CD14-positive monocyte (primary cell): Measurements from ENCODE around the gene CDH12. TPM values are rescaled to one million over a fixed set of nuclear protein-coding genes. Genes with fewer than 3 reads are reported as not detected.

Experiments
- DNase-seq, 3 donors: peaks; one replicate each; pipeline ENCODE4 v3.0.0-alpha.2; 2011 to 2022
- H2AFZ ChIP-seq: 2 replicates; pipeline ENCODE4 v1.6.0; 2012; ENCODE audit warnings: mild to moderate bottlenecking, low read depth, low read length, inconsistent platforms; ENCODE audit not compliant: insufficient read depth, poor library complexity, severe bottlenecking
- H3K27ac ChIP-seq, 2 donors: 1 replicate in 1 of 2; 2 replicates in 1 of 2; pipeline ENCODE4 v1.5.1; 2012 to 2013; ENCODE audit warnings: low read length in 2 of 2, control low read depth in 1 of 2, inconsistent platforms in 1 of 2, low read depth in 1 of 2, mild to moderate bottlenecking in 1 of 2
- H3K27me3 ChIP-seq, 2 donors: one replicate each; pipeline versions ENCODE4 v1.6.0 to v1.6.1; 2011 to 2013; ENCODE audit warnings: low read length in 2 of 2; ENCODE audit not compliant: control insufficient read depth in 2 of 2, insufficient read depth in 2 of 2
- H3K36me3 ChIP-seq, 2 donors: replicated peaks in 1 of 2; 1 replicate in 1 of 2; 2 replicates in 1 of 2; pipeline versions ENCODE4 v1.5.1 to v1.6.1; 2012 to 2013; ENCODE audit warnings: low read length in 2 of 2, control low read depth in 1 of 2, inconsistent platforms in 1 of 2, mild to moderate bottlenecking in 1 of 2; ENCODE audit not compliant: insufficient read depth in 2 of 2, control insufficient read depth in 1 of 2
- H3K4me1 ChIP-seq, 2 donors: 1 replicate in 1 of 2; 2 replicates in 1 of 2; pipeline versions ENCODE4 v1.5.1 to v1.6.1; 2012 to 2013; ENCODE audit warnings: low read length in 2 of 2, control low read depth in 1 of 2, inconsistent platforms in 1 of 2, mild to moderate bottlenecking in 1 of 2, moderate library complexity in 1 of 2; ENCODE audit not compliant: insufficient read depth in 2 of 2, control insufficient read depth in 1 of 2
- H3K4me2 ChIP-seq: replicated peaks from 2 replicates; pipeline ENCODE3; 2012; ENCODE audit warnings: low read length, moderate library complexity, mild to moderate bottlenecking; ENCODE audit not compliant: poor library complexity, severe bottlenecking; ENCODE audit errors: extremely low read depth
- H3K4me3 ChIP-seq, 3 experiments: fragments of 200-600 bp in 1 of 3; sonication (generic) in 1 of 3; replicated peaks in 1 of 3; 1 replicate in 2 of 3; 2 replicates in 1 of 3; pipeline ENCODE4 v1.5.1; 2011 to 2013; ENCODE audit warnings: low read length in 3 of 3, mild to moderate bottlenecking in 3 of 3, control low read depth in 2 of 3, low read depth in 2 of 3, inconsistent platforms in 1 of 3, moderate library complexity in 1 of 3
- H3K79me2 ChIP-seq: 2 replicates; pipeline ENCODE4 v1.6.0; 2012; ENCODE audit warnings: mild to moderate bottlenecking, control low read depth, inconsistent platforms, low read length, moderate library complexity; ENCODE audit not compliant: insufficient read depth
- H3K9ac ChIP-seq: 2 replicates; pipeline ENCODE4 v1.6.0; 2017; ENCODE audit warnings: low read length, mild to moderate bottlenecking; ENCODE audit not compliant: insufficient read depth, poor library complexity, severe bottlenecking
- H3K9me3 ChIP-seq, 2 donors: replicated peaks in 1 of 2; 1 replicate in 1 of 2; 2 replicates in 1 of 2; pipeline versions ENCODE4 v1.5.1 to v1.6.1; 2012 to 2013; ENCODE audit warnings: low read length in 2 of 2, control low read depth in 1 of 2; ENCODE audit not compliant: control insufficient read depth in 1 of 2, insufficient read depth in 1 of 2
- H4K20me1 ChIP-seq: 2 replicates; pipeline ENCODE4 v1.6.0; 2012; ENCODE audit warnings: mild to moderate bottlenecking, low read length, control low read depth, moderate library complexity; ENCODE audit not compliant: insufficient read depth
- H3K27ac Mint-ChIP-seq, 7 donors: one replicate each; pipeline ENCODE4 v1.8.0; 2020; ENCODE audit warnings: mild to moderate bottlenecking in 7 of 7, mixed read lengths in 7 of 7, moderate library complexity in 6 of 7, inconsistent platforms in 2 of 7
- H3K27me3 Mint-ChIP-seq, 3 donors: one replicate each; pipeline ENCODE4 v1.8.0; 2021 to 2022; ENCODE audit warnings: low read depth in 3 of 3, mild to moderate bottlenecking in 3 of 3, mixed read lengths in 3 of 3, moderate library complexity in 3 of 3, inconsistent platforms in 1 of 3
- H3K36me3 Mint-ChIP-seq, 2 donors: one replicate each; pipeline ENCODE4 v1.8.0; 2020; ENCODE audit warnings: mixed read lengths in 2 of 2, inconsistent platforms in 1 of 2, mild to moderate bottlenecking in 1 of 2
- H3K4me1 Mint-ChIP-seq: one replicate; pipeline ENCODE4 v1.8.0; 2020; ENCODE audit warnings: mild to moderate bottlenecking, mixed read lengths
- H3K4me3 Mint-ChIP-seq, 2 donors: one replicate each; pipeline ENCODE4 v1.8.0; 2020; ENCODE audit warnings: mild to moderate bottlenecking in 2 of 2, mixed read lengths in 2 of 2, moderate library complexity in 1 of 2
- H3K9me3 Mint-ChIP-seq, 7 donors: one replicate each; pipeline ENCODE4 v1.8.0; 2020 to 2022; ENCODE audit warnings: mixed read lengths in 7 of 7, mild to moderate bottlenecking in 6 of 7, moderate library complexity in 6 of 7, inconsistent platforms in 2 of 7
- CTCF ChIP-seq: fragments of 200-600 bp; IDR thresholded peaks from one replicate; pipeline ENCODE4 v1.8.0; 2022; ENCODE audit warnings: antibody characterized with exemption, mild to moderate bottlenecking
- WGBS: methylation state at CpG from one replicate; pipeline ENCODE4 v1.1.5; 2013; ENCODE audit warnings: missing lambda C conversion rate; ENCODE audit not compliant: insufficient coverage; 5-methylcytosine and 5-hydroxymethylcytosine counted together
- intact Hi-C, 2 donors: fragments of 100-400 bp; cut with micrococcal nuclease; formaldehyde crosslinking; loops; one replicate each; pipeline versions ENCODE4 v1.15.0 to v1.15.1; 2023
- polyA plus RNA-seq, 3 donors: library from polyadenylated mRNA; depleted of rRNA in 1 of 3; unstranded in 2 of 3; stranded (reverse) in 1 of 3; fragments of 300-500 nt in 2 of 3; fragments of >200 nt in 1 of 3; fragmentation: Illumina TruSeq in 2 of 3; gene quantifications; 1 replicate in 2 of 3; 2 replicates in 1 of 3; pipeline ENCODE4 v1.2.3, GENCODE V29; 2012 to 2021

The CDH12 gene
- polyA plus RNA-seq, 3 donors = not detected

- intact Hi-C loops = no loop called here
- H3K4me1 ChIP-seq = no peaks in the 10 kb centered on the region
- no peak overlapping the region for H3K27ac Mint-ChIP-seq
- no peaks in the 10 kb centered on the region for H4K20me1 ChIP-seq
- H3K4me3 Mint-ChIP-seq = no peak overlapping the region
- no peaks in the 10 kb centered on the region for H3K36me3 ChIP-seq
- H3K4me3 ChIP-seq = no peak overlapping the region
- H3K4me2 ChIP-seq = no peak overlapping the region
- H3K27me3 Mint-ChIP-seq = peaks cover 0 to 2% (median 0%) of the 10 kb centered on the region in 3 donors
- H3K9ac ChIP-seq = no peak overlapping the region
- no peak overlapping the region for H3K27ac ChIP-seq
- H3K9me3 ChIP-seq = no peaks in the 10 kb centered on the region
- DNase-seq = no peak
- H3K36me3 Mint-ChIP-seq = no peaks in the 10 kb centered on the region
- no peak overlapping the region for H2AFZ ChIP-seq
- no peak for TF ChIP-seq CTCF
- no CpG with 5 or more reads among the region's 1 CpG for WGBS
- H3K4me1 Mint-ChIP-seq = no peaks in the 10 kb centered on the region
- peaks cover 0 to 3% (median 0%) of the 10 kb centered on the region in 7 donors for H3K9me3 Mint-ChIP-seq
- no peaks in the 10 kb centered on the region for H3K27me3 ChIP-seq
- no peaks in the 10 kb centered on the region for H3K79me2 ChIP-seq
These were observed 1008.2 kb downstream of the CDH12 start for GRCh38 chr5:21844960-21845359.

DNA sequence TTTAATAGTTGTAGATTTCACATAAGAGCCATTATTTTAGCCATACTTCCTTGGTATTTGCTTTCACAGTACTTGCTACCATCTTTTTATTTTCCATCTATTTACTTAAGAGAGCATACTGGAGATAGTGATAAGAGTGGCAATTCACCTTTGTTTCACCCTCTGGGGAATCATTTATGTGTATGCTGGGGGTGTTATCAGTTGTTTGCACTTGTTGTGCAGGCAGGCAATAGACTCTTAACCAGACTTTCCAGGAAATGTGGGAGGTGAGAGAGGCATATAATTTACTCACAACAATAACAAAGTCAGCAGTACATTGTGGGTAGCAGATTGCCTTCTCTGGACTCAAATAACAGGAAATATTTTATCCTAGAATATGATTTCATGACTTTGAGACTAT, 1018.3 kb downstream of the CDH12 start:
- no peaks in the 10 kb centered on the region for H3K9me3 ChIP-seq
- Mint-ChIP-seq H3K27me3 (no peaks in the 10 kb centered on the region), H3K27ac (no peak overlapping the region), H3K9me3 (peaks cover 0 to 6% (median 0%) of the 10 kb centered on the region in 7 donors), H3K36me3 (no peaks in the 10 kb centered on the region), H3K4me3 (no peak overlapping the region), H3K4me1 (peaks cover 6% of the 10 kb centered on the region)
- no peaks in the 10 kb centered on the region for H3K79me2 ChIP-seq
- H3K9ac ChIP-seq = no peak overlapping the region
- H3K4me2 ChIP-seq = no peak overlapping the region
- no peak for TF ChIP-seq CTCF
- H4K20me1 ChIP-seq = no peaks in the 10 kb centered on the region
- DNase-seq = no peak
- H3K4me1 ChIP-seq = no peaks in the 10 kb centered on the region
- H3K36me3 ChIP-seq = no peaks in the 10 kb centered on the region
- no peak overlapping the region for H3K4me3 ChIP-seq
- no peaks in the 10 kb centered on the region for H3K27me3 ChIP-seq
- intact Hi-C loops = no loop called here
- no peak overlapping the region for H3K27ac ChIP-seq
- no peak overlapping the region for H2AFZ ChIP-seq
